GM12878 (cell line): ENCODE data around the gene PPL. TPM values are rescaled to one million over a fixed set of nuclear protein-coding genes. Genes with fewer than 3 reads are reported as not detected.

ENCODE experiments used
- ATAC-seq: fragments of 200-7000 bp; cut with Tn5 transposase; 3 replicates; pipeline ENCODE4 v1.9.1; 2020; ENCODE audit warnings: mild to moderate bottlenecking, moderate library complexity
- BruUV-seq: library from RNA; stranded (reverse); fragments of 400-500 nt; replicated peaks from 2 replicates; lab custom pipeline; 2021; lab: Mats Ljungman, UMichigan
- CTCF ChIA-PET: fragments of 300-600 bp; sonication (Branson Sonifier 250); formaldehyde crosslinking; extraction: SDS; loops from one replicate; lab custom pipeline; 2021; ENCODE audit warnings: inconsistent platforms; lab: Yijun Ruan, JAX
- POLR2A ChIA-PET: fragments of 350-600 bp; formaldehyde crosslinking; extraction: SDS; loops from one replicate; lab custom pipeline; 2021; ENCODE audit warnings: inconsistent platforms; lab: Charles Lee
- RAD21 ChIA-PET: fragments of 300-600 bp; sonication (Branson Sonifier 250); formaldehyde crosslinking; loops from one replicate; lab custom pipeline; 2023; ENCODE audit warnings: antibody characterized with exemption; ENCODE audit not compliant: unreplicated experiment; lab: Charles Lee
- SMC1A ChIA-PET: fragments of 300-600 bp; sonication (Branson Sonifier 250); formaldehyde crosslinking; loops from one replicate; lab custom pipeline; 2023; ENCODE audit not compliant: unreplicated experiment, uncharacterized antibody; lab: Charles Lee
- DNase-seq: peaks from one replicate; pipeline ENCODE4 v3.0.0-alpha.2; 2011; ENCODE audit warnings: low read depth, low spot score
- FAIRE-seq: peaks from 3 replicates; lab custom pipeline; 2011; peaks lifted over from hg19 to GRCh38; lab: Jason Lieb, UNC
- H2AFZ ChIP-seq: 2 replicates; pipeline ENCODE4 v1.6.0; 2011; ENCODE audit warnings: low read depth, low read length, control low read depth; ENCODE audit not compliant: control insufficient read depth
- H3K27ac ChIP-seq: 2 replicates; pipeline ENCODE4 v1.5.1; 2011; ENCODE audit warnings: control low read depth; ENCODE audit not compliant: control insufficient read depth, insufficient read depth
- H3K27me3 ChIP-seq, 2 experiments: replicated peaks in 1 of 2; 2 replicates each; pipeline versions ENCODE4 v1.6.0 to v1.6.1; 2011; ENCODE audit warnings: low read length in 1 of 2; ENCODE audit not compliant: control insufficient read depth in 2 of 2, insufficient read depth in 2 of 2
- H3K36me3 ChIP-seq, 2 experiments: 2 replicates each; pipeline ENCODE4 v1.5.1; 2011; ENCODE audit warnings: low read length in 1 of 2; ENCODE audit not compliant: control insufficient read depth in 2 of 2, insufficient read depth in 2 of 2
- H3K4me1 ChIP-seq: 2 replicates; pipeline ENCODE4 v1.6.1; 2011; ENCODE audit warnings: mild to moderate bottlenecking, low read length, moderate library complexity, mixed read lengths; ENCODE audit not compliant: control insufficient read depth, insufficient read depth
- H3K4me2 ChIP-seq: 2 replicates; pipeline ENCODE4 v1.6.0; 2011; ENCODE audit warnings: control low read depth; ENCODE audit not compliant: control insufficient read depth, insufficient read depth
- H3K4me3 ChIP-seq: fragments of 200-600 bp; sonication (generic); 2 replicates; pipeline ENCODE4 v1.5.1; 2016
- H3K79me2 ChIP-seq: 2 replicates; pipeline ENCODE4 v1.6.0; 2011; ENCODE audit warnings: low read length; ENCODE audit not compliant: control insufficient read depth, insufficient read depth
- H3K9ac ChIP-seq: 2 replicates; pipeline ENCODE4 v1.8.0; 2011; ENCODE audit warnings: low read length, control low read depth, mixed read lengths; ENCODE audit not compliant: control insufficient read depth, insufficient read depth
- H3K9me3 ChIP-seq: replicated peaks from 3 replicates; pipeline ENCODE4 v1.5.1; 2011; ENCODE audit warnings: mild to moderate bottlenecking, low read length; ENCODE audit not compliant: control insufficient read depth, insufficient read depth
- H4K20me1 ChIP-seq: 2 replicates; pipeline ENCODE4 v1.6.0; 2011; ENCODE audit not compliant: control insufficient read depth, insufficient read depth
- BACH1 ChIP-seq: fragments of 450-650 bp; IDR thresholded peaks from 2 replicates; pipeline ENCODE4 v1.6.1; 2017; ENCODE audit warnings: mild to moderate bottlenecking, borderline replicate concordance
- CBX3 ChIP-seq: fragments of 200-600 bp; sonication (generic); IDR thresholded peaks from 2 replicates; pipeline ENCODE4 v1.6.1; 2016; ENCODE audit warnings: low read depth, borderline replicate concordance
- CHD1 ChIP-seq: IDR thresholded peaks from 2 replicates; pipeline ENCODE4 v1.6.1; 2012; ENCODE audit warnings: low read depth, low read length, improper control_type of control experiment
- GATAD2B ChIP-seq: fragments of 450-650 bp; conservative IDR thresholded peaks from 2 replicates; pipeline ENCODE4 v1.6.1; 2017; ENCODE audit warnings: low read depth, mild to moderate bottlenecking, moderate library complexity
- HDAC6 ChIP-seq: fragments of 200-600 bp; sonication (generic); IDR thresholded peaks from one replicate; pipeline ENCODE4 v1.8.0; 2017; ENCODE audit warnings: antibody characterized with exemption; ENCODE audit not compliant: unreplicated experiment
- JUNB ChIP-seq: IDR thresholded peaks from 2 replicates; pipeline ENCODE4 v1.6.1; 2016; ENCODE audit warnings: antibody characterized with exemption, mild to moderate bottlenecking
- KDM1A ChIP-seq: fragments of 200-600 bp; sonication (generic); IDR thresholded peaks from 2 replicates; pipeline ENCODE4 v1.6.1; 2016; ENCODE audit warnings: borderline replicate concordance
- MYC ChIP-seq: IDR thresholded peaks from 2 replicates; pipeline ENCODE4 v1.6.1; 2011; ENCODE audit warnings: mild to moderate bottlenecking, low read length, moderate library complexity, inconsistent platforms; ENCODE audit not compliant: insufficient read depth, insufficient replicate concordance, insufficient read length, severe bottlenecking
- NFIC ChIP-seq: IDR thresholded peaks from 2 replicates; pipeline ENCODE4 v1.6.1; 2012; ENCODE audit warnings: low read depth, mild to moderate bottlenecking, inconsistent platforms, low read length, moderate library complexity
- NFXL1 ChIP-seq: fragments of 450-650 bp; IDR thresholded peaks from 2 replicates; pipeline ENCODE4 v1.6.1; 2017; ENCODE audit warnings: antibody characterized with exemption, mild to moderate bottlenecking, borderline replicate concordance
- NKRF ChIP-seq: fragments of 450-650 bp; conservative IDR thresholded peaks from 2 replicates; pipeline ENCODE4 v1.6.1; 2017; ENCODE audit warnings: mild to moderate bottlenecking, moderate library complexity
- PBX3 ChIP-seq: IDR thresholded peaks from 2 replicates; pipeline ENCODE4 v1.6.1; 2011; ENCODE audit warnings: mild to moderate bottlenecking, low read depth, low read length, moderate library complexity; ENCODE audit not compliant: insufficient replicate concordance
- SRF ChIP-seq, 2 experiments: IDR thresholded peaks; 2 replicates each; pipeline ENCODE4 v1.6.1; 2011; ENCODE audit warnings: low read depth in 2 of 2, low read length in 2 of 2, mild to moderate bottlenecking in 1 of 2, moderate library complexity in 1 of 2
- ZBTB33 ChIP-seq: fragments of 450-650 bp; IDR thresholded peaks from 2 replicates; pipeline ENCODE4 v1.6.1; 2017; ENCODE audit warnings: mild to moderate bottlenecking
- WGBS: methylation state at CpG from one replicate; pipeline ENCODE4 v1.1.6; 2016; ENCODE audit warnings: low lambda C conversion rate; ENCODE audit not compliant: insufficient replicate concordance, insufficient coverage; ENCODE audit errors: missing lambda C conversion rate; 5-methylcytosine and 5-hydroxymethylcytosine counted together
- in situ Hi-C: fragments of 300-500 bp; cut with MboI; formaldehyde crosslinking; loops from 9 replicates; pipeline ENCODE4 v1.14.3; 2018; ENCODE audit warnings: mixed read lengths
- intact Hi-C: fragments of 100-400 bp; cut with micrococcal nuclease; formaldehyde crosslinking; loops from one replicate; pipeline ENCODE4 v1.14.2; 2022; ENCODE audit not compliant: unreplicated experiment
- polyA plus RNA-seq, 11 experiments: library from polyadenylated mRNA; depleted of rRNA in 4 of 11; unstranded in 6 of 11; stranded (reverse) in 5 of 11; fragments of >200 nt; fragmentation: Nextera tagmentation in 4 of 11; fragmentation: Illumina TruSeq in 1 of 11; extraction: Ambion mirVana in 4 of 11; extraction: Trizol in 1 of 11; gene quantifications; 1 replicate in 1 of 11; 2 replicates in 10 of 11; pipeline versions ENCODE4 v1.2.1 to v1.2.3, GENCODE V29; 2011 to 2016; ENCODE audit warnings: inconsistent platforms in 2 of 11, missing spikeins in 2 of 11, low read depth in 1 of 11
- total RNA-seq, 4 experiments: library from RNA; depleted of rRNA in 3 of 4; stranded (reverse); fragments of >200 nt in 3 of 4; fragmentation: Illumina TruSeq in 1 of 4; extraction: Trizol in 1 of 4; gene quantifications; 2 replicates each; pipeline versions ENCODE4 v1.2.1 to v1.2.3, GENCODE V29; 2013 to 2021

Gene PPL
- total and polyA plus RNA-seq, 10 of the 15 experiments (the other 5 are each of a cell fraction or from before 2014, with no cell fraction given), result 0.03 to 0.47 (median 0.05) TPM; not detected in 2

GRCh38 chr16:4910828-4911227, 26.1 kb downstream of the PPL start:
- Histone ChIP-seq H3K27me3 (no peaks in the 10 kb centered on the region), H3K9ac (no peak overlapping the region), H3K4me2 (no peak overlapping the region), H3K36me3 (no peaks in the 10 kb centered on the region), H3K4me3 (no peak overlapping the region), H3K9me3 (no peaks in the 10 kb centered on the region), H2AFZ (no peak overlapping the region), H3K27ac (no peak overlapping the region), H3K79me2 (no peaks in the 10 kb centered on the region), H4K20me1 (no peaks in the 10 kb centered on the region)
- ChIA-PET CTCF (no interaction called here), POLR2A (no interaction called here), RAD21 (no interaction called here), SMC1A (no interaction called here)
- no TSS peak for BruUV-seq
- WGBS, result 50% methylated on average over 9 of the region's 12 CpGs
- FAIRE-seq (no peak), ATAC-seq (no peak)
- intact Hi-C loops (no loop called here), in situ Hi-C loops (no loop called here)
- TF ChIP-seq KDM1A (no peak), NFXL1 (no peak), JUNB (no peak), CBX3 (no peak), GATAD2B (no peak), NKRF (no peak), CHD1 (no peak)
- TF ChIP-seq, all 136 proteins: peak for 0
- H3K4me1 ChIP-seq, result no peaks in the 10 kb centered on the region
- DNase-seq, result no peak

GRCh38 chr16:4909825-4910224, 27.1 kb downstream of the PPL start:
- POLR2A ChIA-PET, result no interaction called here
- BruUV-seq, result no TSS peak
- no peaks in the 10 kb centered on the region for H3K36me3 ChIP-seq
- SMC1A ChIA-PET, result no interaction called here
- no peak overlapping the region for H3K4me3 ChIP-seq
- no peaks in the 10 kb centered on the region for H4K20me1 ChIP-seq
- no peaks in the 10 kb centered on the region for H3K27me3 ChIP-seq
- H3K27ac ChIP-seq, result no peak overlapping the region
- no peak overlapping the region for H3K4me2 ChIP-seq
- no peaks in the 10 kb centered on the region for H3K79me2 ChIP-seq
- H2AFZ ChIP-seq, result no peak overlapping the region
- no peak for DNase-seq
- in situ Hi-C loops (no loop called here), intact Hi-C loops (no loop called here)
- no peak for FAIRE-seq
- WGBS, result 61% methylated on average over 7 of the region's 7 CpGs
- CTCF ChIA-PET, result no interaction called here
- no peaks in the 10 kb centered on the region for H3K4me1 ChIP-seq
- RAD21 ChIA-PET, result no interaction called here
- H3K9me3 ChIP-seq, result no peaks in the 10 kb centered on the region
- no peak for ATAC-seq
- H3K9ac ChIP-seq, result no peak overlapping the region
- TF ChIP-seq PBX3 (no peak), NFIC (no peak), SRF (IDR thresholded peaks at IDR 0.05; ENCODE audit: low read depth in 2 of 2, low read length in 2 of 2) (no peak), HDAC6 (no peak), BACH1 (no peak), MYC (no peak), KDM1A (no peak), ZBTB33 (no peak)
